Stomach (tissue), 9 donors: ENCODE measurements around the gene ZNF593OS. TPM values are rescaled to one million over a fixed set of nuclear protein-coding genes. Genes with fewer than 3 reads are reported as not detected.
A peak's percentile ranks its signal among the peaks of the same experiment; 100 is the strongest.

Experiments
- DNase-seq, 2 donors: peaks; one replicate each; pipeline versions ENCODE4 v3.0.0 to v3.0.0-alpha.2; 2013 to 2019
- H3K27ac ChIP-seq, 5 donors: fragments of 200-600 bp in 4 of 5; sonication (generic) in 4 of 5; one replicate each; pipeline ENCODE4 v1.5.1; 2013 to 2019; ENCODE audit warnings: mild to moderate bottlenecking in 1 of 5, moderate library complexity in 1 of 5
- H3K27me3 ChIP-seq, 3 donors: fragments of 200-600 bp; sonication (generic); one replicate each; pipeline ENCODE4 v1.5.1; 2017 to 2019; ENCODE audit warnings: mixed run types in 1 of 3
- H3K36me3 ChIP-seq, 4 donors: fragments of 200-600 bp; sonication (generic); 1 replicate in 3 of 4; 2 replicates in 1 of 4; pipeline ENCODE4 v1.5.1; 2016 to 2019
- H3K4me1 ChIP-seq, 4 donors: fragments of 200-600 bp; sonication (generic); one replicate each; pipeline ENCODE4 v1.5.1; 2016 to 2019
- H3K4me3 ChIP-seq, 4 donors: fragments of 200-600 bp; sonication (generic) in 3 of 4; one replicate each; pipeline ENCODE4 v1.5.1; 2016 to 2019; ENCODE audit warnings: mild to moderate bottlenecking in 1 of 4
- H3K9me3 ChIP-seq, 4 donors: fragments of 200-600 bp; sonication (generic); one replicate each; pipeline ENCODE4 v1.5.1; 2016 to 2019
- EP300 ChIP-seq: sonication (generic); formaldehyde crosslinking; IDR thresholded peaks from one replicate; pipeline ENCODE4 v1.6.1; 2017; ENCODE audit warnings: antibody characterized with exemption
- POLR2A ChIP-seq, 4 donors: fragments of 450-650 bp; IDR thresholded peaks; one replicate each; pipeline ENCODE4 v1.6.1; 2016; ENCODE audit warnings: antibody characterized with exemption in 4 of 4, control low read depth in 2 of 4, mild to moderate bottlenecking in 1 of 4, moderate library complexity in 1 of 4
- POLR2AphosphoS5 ChIP-seq, 3 donors: sonication (generic); formaldehyde crosslinking; IDR thresholded peaks; one replicate each; pipeline ENCODE4 v1.6.1; 2016; ENCODE audit warnings: antibody characterized with exemption in 3 of 3
- WGBS, 5 donors: extraction: QIAGEN DNeasy Blood & Tissue Kit in 3 of 5; methylation state at CpG; one replicate each; pipeline versions ENCODE4 v1.1.5 to v1.1.7; 2013 to 2018; 5-methylcytosine and 5-hydroxymethylcytosine counted together
- intact Hi-C: fragments of 100-400 bp; cut with DNase I; formaldehyde crosslinking; loops from one replicate; pipeline ENCODE4 v1.15.1; 2023; ENCODE audit warnings: low total_unique reads
- polyA plus RNA-seq, 3 donors: library from polyadenylated mRNA; stranded (reverse); fragments of 200-250 nt; gene quantifications; one replicate each; pipeline ENCODE4 v1.2.3, GENCODE V29; 2013
- total RNA-seq, 5 donors: library from RNA; depleted of rRNA; stranded (reverse); fragments of >200 nt; gene quantifications; one replicate each; pipeline versions ENCODE4 v1.1.0 to v1.2.3, GENCODE V29; 2014 to 2016
- TF ChIP-seq, protein P1 (sequence below), 7 experiments: fragments of 450-650 bp in 4 of 7; fragments of 200-600 bp in 3 of 7; sonication (generic) in 3 of 7; IDR thresholded peaks; one replicate each; pipeline ENCODE4 v1.5.1; 2016 to 2019; ENCODE audit warnings: antibody characterized with exemption in 7 of 7, control low read depth in 2 of 7, mild to moderate bottlenecking in 1 of 7
- donor health status: healthy with polysubstance abuse.
- donor health status: Bipolar disorder and iron deficiency.
- donor health status: healthy.

ZNF593OS gene
- total and polyA plus RNA-seq, 8 donors: 0.30 to 0.76 TPM; not detected in 6

DNA sequence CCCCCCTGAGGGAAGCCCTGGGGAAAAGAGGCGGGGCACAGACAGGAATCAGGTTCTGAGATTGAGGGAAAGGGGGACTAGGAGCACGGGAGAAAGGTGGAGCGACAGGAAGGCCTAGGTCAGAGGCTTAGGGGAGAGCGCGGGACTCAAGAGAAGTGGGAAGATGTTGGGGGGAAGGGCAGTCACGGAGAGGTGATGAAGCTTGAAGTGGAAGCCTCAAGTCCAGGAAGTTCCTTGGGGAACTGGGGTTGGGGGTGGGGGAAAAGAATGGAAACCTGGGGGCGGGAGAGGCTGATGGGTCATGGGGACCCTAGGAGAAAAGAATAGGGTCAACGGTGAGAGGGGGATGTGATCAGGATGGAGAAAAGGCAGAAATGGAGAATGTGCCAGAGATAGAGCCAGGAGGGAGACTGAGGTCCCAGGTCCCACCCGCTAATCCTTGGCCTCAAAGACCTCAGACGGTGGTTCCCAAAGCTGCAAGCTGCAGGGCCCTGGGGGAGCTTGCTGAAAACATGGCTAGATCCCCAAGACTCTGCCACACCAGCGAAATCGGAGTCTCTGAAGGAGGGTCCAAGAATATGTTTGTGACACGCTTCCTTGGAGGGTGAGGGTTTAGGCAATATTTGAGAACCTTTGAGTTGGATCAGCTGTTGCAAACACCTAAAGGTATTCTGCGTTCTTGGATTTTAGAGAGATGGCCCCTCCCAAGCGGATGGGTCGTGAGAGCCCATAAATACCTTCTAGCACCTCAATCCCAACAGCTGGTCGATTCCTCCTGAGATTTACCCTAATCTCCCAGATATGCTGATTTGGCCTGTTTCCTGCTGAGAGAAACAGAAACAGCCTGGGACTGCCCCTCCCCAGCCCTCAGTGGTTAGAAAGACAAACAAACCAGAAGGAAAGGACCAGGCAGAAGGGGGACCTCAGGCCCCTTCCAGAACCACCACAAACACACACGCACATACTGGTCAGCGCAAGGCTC lies 6.5 kb downstream of the ZNF593OS start:
- Histone ChIP-seq H3K27ac (peak overlapping the region in 4 of 5 donors; percentile 1 to 68 (median 56)), H3K4me1 (peaks cover 15 to 55% (median 46%) of the 10 kb centered on the region in 4 donors), H3K36me3 (no peaks in the 10 kb centered on the region), H3K9me3 (no peaks in the 10 kb centered on the region), H3K4me3 (no peak overlapping the region), H3K27me3 (peaks cover 0 to 29% (median 15%) of the 10 kb centered on the region in 3 donors)
- peak in 1 of 2 donors; percentile 52 for DNase-seq
- WGBS, 5 donors: 53 to 61% (median 55%) methylated on average over 19 of the region's 19 CpGs
- TF ChIP-seq POLR2AphosphoS5 (IDR thresholded peaks at IDR 0.05): no peak
- TF ChIP-seq, protein P1, sequence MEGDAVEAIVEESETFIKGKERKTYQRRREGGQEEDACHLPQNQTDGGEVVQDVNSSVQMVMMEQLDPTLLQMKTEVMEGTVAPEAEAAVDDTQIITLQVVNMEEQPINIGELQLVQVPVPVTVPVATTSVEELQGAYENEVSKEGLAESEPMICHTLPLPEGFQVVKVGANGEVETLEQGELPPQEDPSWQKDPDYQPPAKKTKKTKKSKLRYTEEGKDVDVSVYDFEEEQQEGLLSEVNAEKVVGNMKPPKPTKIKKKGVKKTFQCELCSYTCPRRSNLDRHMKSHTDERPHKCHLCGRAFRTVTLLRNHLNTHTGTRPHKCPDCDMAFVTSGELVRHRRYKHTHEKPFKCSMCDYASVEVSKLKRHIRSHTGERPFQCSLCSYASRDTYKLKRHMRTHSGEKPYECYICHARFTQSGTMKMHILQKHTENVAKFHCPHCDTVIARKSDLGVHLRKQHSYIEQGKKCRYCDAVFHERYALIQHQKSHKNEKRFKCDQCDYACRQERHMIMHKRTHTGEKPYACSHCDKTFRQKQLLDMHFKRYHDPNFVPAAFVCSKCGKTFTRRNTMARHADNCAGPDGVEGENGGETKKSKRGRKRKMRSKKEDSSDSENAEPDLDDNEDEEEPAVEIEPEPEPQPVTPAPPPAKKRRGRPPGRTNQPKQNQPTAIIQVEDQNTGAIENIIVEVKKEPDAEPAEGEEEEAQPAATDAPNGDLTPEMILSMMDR (IDR thresholded peaks at IDR 0.05): no peak
- no peak for TF ChIP-seq POLR2A (IDR thresholded peaks at IDR 0.05)
- no peak for TF ChIP-seq EP300
- intact Hi-C loops: loop anchor here (5.0 kb wide), 1 partner anchor 128 kb away; no protein-coding TSS in a partner anchor

DNA sequence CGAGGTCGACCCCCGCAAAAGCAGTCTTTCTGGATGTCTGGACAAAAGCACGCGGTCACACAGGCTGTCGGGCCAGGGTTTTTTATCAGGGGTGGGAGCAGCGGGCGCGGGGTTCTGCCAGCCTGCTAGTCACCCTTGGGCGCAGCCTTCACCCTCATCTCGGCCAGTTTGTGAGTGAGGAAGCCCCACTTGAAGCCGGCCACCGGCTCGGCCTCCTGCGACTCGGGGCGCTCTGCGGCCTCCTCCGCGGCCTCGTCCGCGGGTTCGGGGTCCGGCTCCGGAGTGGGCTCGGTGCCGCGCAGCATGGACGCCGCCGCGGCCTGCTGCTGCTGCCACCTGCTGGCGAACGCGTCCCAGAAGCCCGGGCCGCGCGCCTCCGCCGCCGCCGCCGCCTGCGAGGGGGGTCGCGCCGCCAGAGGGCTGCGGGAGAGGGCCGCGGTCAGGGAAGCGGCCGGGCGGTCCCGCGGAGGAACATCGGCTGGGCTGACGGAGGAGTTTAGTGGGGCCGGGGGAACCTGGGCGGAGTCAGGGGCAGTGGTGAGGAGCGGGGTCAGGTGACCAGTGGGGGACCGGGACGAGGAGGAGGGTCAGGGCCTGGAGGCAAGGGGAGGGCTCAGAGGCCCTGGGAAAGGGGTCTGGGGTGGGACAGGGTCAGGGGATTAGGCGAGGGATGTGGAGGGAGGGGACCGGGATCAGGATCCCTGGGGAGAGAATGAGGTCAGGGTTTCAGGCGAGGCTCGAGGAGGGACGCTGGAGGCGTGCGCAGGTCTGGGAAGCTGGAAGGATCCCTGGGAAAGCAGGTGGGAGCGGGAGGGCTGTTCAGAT lies 7.4 kb downstream of the ZNF593OS start:
- WGBS, 5 donors: 6 to 18% (median 10%) methylated on average over 31 to 72 of the region's 72 CpGs
- Histone ChIP-seq H3K27ac (peak overlapping the region in 4 of 5 donors; percentile 1 to 68 (median 56)), H3K4me3 (peak overlapping the region; percentile 45 to 51 (median 49)), H3K4me1 (peaks cover 15 to 50% (median 40%) of the 10 kb centered on the region in 4 donors), H3K36me3 (no peaks in the 10 kb centered on the region), H3K9me3 (no peaks in the 10 kb centered on the region), H3K27me3 (peaks cover 0 to 36% (median 15%) of the 10 kb centered on the region in 3 donors)
- peak; percentile 53 to 84 for DNase-seq
- TF ChIP-seq POLR2AphosphoS5 (IDR thresholded peaks at IDR 0.05): no peak
- TF ChIP-seq, protein P1 (IDR thresholded peaks at IDR 0.05): peak in 3 of 7 experiments; percentile 60 to 81 (median 65)
- no peak for TF ChIP-seq POLR2A (IDR thresholded peaks at IDR 0.05)
- no peak for TF ChIP-seq EP300
- intact Hi-C loops: loop anchor here (5.0 kb wide), 1 partner anchor 127 kb away; no protein-coding TSS in a partner anchor

DNA sequence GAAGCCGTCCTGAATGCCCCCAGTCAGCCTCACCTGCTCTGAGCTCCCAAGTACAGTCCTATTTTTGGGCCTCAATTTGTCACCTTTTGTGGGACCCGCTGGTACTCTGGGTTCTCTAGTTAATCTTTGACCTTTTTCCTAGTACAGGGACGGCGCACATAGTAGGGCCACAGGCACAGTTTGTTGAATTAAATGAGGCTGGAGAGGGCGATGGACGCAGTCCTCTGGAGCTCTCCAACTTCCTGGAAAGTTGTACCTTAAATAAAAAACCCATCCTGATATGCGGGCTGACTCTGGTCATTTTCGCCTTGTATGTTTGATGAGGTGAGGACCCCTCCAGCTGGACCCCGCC lies 8.0 kb downstream of the ZNF593OS start:
- H3K9me3 ChIP-seq: no peaks in the 10 kb centered on the region
- H3K27ac ChIP-seq: peak overlapping the region in 2 of 5 donors; percentile 56 to 68
- DNase-seq: no peak
- TF ChIP-seq EP300 (no peak), POLR2AphosphoS5 (IDR thresholded peaks at IDR 0.05) (no peak), POLR2A (IDR thresholded peaks at IDR 0.05) (no peak)
- TF ChIP-seq, protein P1 (IDR thresholded peaks at IDR 0.05): no peak
- 41 to 56% (median 46%) methylated on average over 7 to 9 of the region's 9 CpGs for WGBS, 5 donors
- peaks cover 0 to 42% (median 15%) of the 10 kb centered on the region in 3 donors for H3K27me3 ChIP-seq
- no peaks in the 10 kb centered on the region for H3K36me3 ChIP-seq
- intact Hi-C loops: loop anchor here (5.0 kb wide), 1 partner anchor 126 kb away; no protein-coding TSS in a partner anchor
- peak overlapping the region; percentile 45 to 51 (median 49) for H3K4me3 ChIP-seq
- peaks cover 15 to 48% (median 38%) of the 10 kb centered on the region in 4 donors for H3K4me1 ChIP-seq
